Osteoblast (primary cell): ENCODE data around the gene WDR46. TPM values are rescaled to one million over a fixed set of nuclear protein-coding genes. Genes with fewer than 3 reads are reported as not detected.
"Not testable (repeated sequence)": the region's sequence is repeated elsewhere in the genome, so short reads cannot be mapped to it uniquely, and the experiment has no call there.

Source experiments
- DNase-seq: peaks from one replicate; pipeline ENCODE4 v3.0.0; 2011; ENCODE audit warnings: low spot score, mixed read lengths; ENCODE audit not compliant: insufficient read length; ENCODE audit errors: missing footprints
- H2AFZ ChIP-seq: 2 replicates; pipeline ENCODE4 v1.6.0; 2011; ENCODE audit warnings: mild to moderate bottlenecking, low read length
- H3K27ac ChIP-seq: 2 replicates; pipeline ENCODE4 v1.5.1; 2011; ENCODE audit warnings: mild to moderate bottlenecking, low read depth, low read length, moderate library complexity
- H3K27me3 ChIP-seq: 2 replicates; pipeline ENCODE4 v1.6.0; 2012; ENCODE audit warnings: mild to moderate bottlenecking, control low read depth, inconsistent platforms, low read length, moderate library complexity; ENCODE audit not compliant: insufficient read depth
- H3K36me3 ChIP-seq: 2 replicates; pipeline ENCODE4 v1.5.1; 2011; ENCODE audit warnings: mild to moderate bottlenecking, low read length, control low read depth, moderate library complexity; ENCODE audit not compliant: insufficient read depth
- H3K4me1 ChIP-seq: 2 replicates; pipeline ENCODE4 v1.5.1; 2011; ENCODE audit warnings: mild to moderate bottlenecking, low read length, control low read depth, moderate library complexity; ENCODE audit not compliant: insufficient read depth
- H3K4me2 ChIP-seq: 2 replicates; pipeline ENCODE4 v1.6.0; 2011; ENCODE audit warnings: mild to moderate bottlenecking, low read length; ENCODE audit not compliant: insufficient read depth
- H3K4me3 ChIP-seq: fragments of 200-600 bp; sonication (generic); 3 replicates; pipeline ENCODE4 v1.5.1; 2012; ENCODE audit warnings: mild to moderate bottlenecking, low read length, inconsistent platforms; ENCODE audit not compliant: insufficient read depth
- H3K79me2 ChIP-seq: 2 replicates; pipeline ENCODE4 v1.6.0; 2012; ENCODE audit warnings: mild to moderate bottlenecking, low read length, control low read depth, inconsistent platforms; ENCODE audit not compliant: insufficient read depth
- H3K9me3 ChIP-seq: 2 replicates; pipeline ENCODE4 v1.5.1; 2011; ENCODE audit warnings: low read depth, low read length, control low read depth
- H4K20me1 ChIP-seq: 2 replicates; pipeline ENCODE4 v1.6.0; 2012; ENCODE audit warnings: mild to moderate bottlenecking, low read length, control low read depth; ENCODE audit not compliant: insufficient read depth
- total RNA-seq: library from RNA; depleted of rRNA; stranded (reverse); fragments of >200 nt; gene quantifications from 2 replicates; pipeline ENCODE4 v1.2.3, GENCODE V29; 2012
- TF ChIP-seq, protein P1 (sequence below): IDR thresholded peaks from 2 replicates; pipeline ENCODE4 v1.5.1; 2011; ENCODE audit warnings: mild to moderate bottlenecking, low read depth, low read length, moderate library complexity; ENCODE audit errors: extremely low read depth

Gene WDR46
- total RNA-seq, 1 donor, result 86.9 TPM

DNA sequence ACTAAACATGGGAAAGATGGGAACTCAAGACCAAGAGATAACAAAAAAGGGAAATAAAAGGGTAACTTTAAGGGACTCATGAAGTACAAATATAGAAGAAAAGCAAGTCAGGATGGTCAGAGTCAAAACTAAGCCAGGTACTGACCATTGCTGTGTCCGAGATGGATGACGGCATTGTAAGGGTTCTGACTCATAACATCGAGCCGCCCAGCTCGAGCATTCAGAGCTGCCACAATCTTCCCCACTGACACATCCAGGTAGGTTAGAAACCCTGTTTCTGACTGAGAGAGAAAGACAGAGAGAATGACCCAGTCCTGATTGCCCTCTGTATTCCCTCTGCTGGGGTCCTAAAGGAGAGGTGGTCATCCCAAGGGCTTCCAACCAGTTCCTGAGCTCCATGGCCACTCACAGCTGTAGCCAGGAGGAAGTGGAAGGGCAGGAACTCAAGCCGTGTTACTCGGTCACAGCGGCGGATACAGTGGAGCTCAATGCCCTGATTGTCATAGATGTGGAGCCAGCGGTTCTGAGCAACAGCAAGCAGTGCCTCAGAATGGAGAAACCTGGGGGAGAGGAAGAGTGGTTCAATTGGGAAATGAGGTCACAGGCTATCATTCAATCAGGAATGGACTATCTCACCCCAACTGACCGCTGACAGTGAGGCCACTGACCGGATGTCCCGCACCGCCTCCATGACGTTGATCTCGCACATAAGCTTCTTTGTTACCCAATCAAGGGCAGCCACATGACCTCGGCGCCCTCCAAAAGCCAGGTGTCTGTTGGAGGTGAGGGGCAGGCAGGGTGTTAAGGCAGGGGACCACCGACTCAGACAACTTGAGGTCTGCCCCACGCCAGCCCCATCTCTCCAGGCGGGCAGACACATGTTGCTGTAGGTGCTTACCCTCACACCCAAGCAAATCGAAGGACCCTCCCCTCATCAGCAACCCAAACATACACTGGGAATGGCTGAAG, 1.8 kb downstream of the WDR46 start:
- H3K4me2 ChIP-seq, result peak overlapping the region; percentile 91
- peaks cover 18% of the 10 kb centered on the region for H3K4me1 ChIP-seq
- peak; percentile 49 for DNase-seq
- H4K20me1 ChIP-seq, result peaks cover 5% of the 10 kb centered on the region
- H3K27me3 ChIP-seq, result no peaks in the 10 kb centered on the region
- no peak overlapping the region for H2AFZ ChIP-seq
- peaks cover 55% of the 10 kb centered on the region for H3K36me3 ChIP-seq
- H3K4me3 ChIP-seq, result no peak overlapping the region
- no peaks in the 10 kb centered on the region for H3K9me3 ChIP-seq
- H3K27ac ChIP-seq, result no peak overlapping the region
- peaks cover 49% of the 10 kb centered on the region for H3K79me2 ChIP-seq
- TF ChIP-seq, protein P1, sequence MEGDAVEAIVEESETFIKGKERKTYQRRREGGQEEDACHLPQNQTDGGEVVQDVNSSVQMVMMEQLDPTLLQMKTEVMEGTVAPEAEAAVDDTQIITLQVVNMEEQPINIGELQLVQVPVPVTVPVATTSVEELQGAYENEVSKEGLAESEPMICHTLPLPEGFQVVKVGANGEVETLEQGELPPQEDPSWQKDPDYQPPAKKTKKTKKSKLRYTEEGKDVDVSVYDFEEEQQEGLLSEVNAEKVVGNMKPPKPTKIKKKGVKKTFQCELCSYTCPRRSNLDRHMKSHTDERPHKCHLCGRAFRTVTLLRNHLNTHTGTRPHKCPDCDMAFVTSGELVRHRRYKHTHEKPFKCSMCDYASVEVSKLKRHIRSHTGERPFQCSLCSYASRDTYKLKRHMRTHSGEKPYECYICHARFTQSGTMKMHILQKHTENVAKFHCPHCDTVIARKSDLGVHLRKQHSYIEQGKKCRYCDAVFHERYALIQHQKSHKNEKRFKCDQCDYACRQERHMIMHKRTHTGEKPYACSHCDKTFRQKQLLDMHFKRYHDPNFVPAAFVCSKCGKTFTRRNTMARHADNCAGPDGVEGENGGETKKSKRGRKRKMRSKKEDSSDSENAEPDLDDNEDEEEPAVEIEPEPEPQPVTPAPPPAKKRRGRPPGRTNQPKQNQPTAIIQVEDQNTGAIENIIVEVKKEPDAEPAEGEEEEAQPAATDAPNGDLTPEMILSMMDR, result no peak

DNA sequence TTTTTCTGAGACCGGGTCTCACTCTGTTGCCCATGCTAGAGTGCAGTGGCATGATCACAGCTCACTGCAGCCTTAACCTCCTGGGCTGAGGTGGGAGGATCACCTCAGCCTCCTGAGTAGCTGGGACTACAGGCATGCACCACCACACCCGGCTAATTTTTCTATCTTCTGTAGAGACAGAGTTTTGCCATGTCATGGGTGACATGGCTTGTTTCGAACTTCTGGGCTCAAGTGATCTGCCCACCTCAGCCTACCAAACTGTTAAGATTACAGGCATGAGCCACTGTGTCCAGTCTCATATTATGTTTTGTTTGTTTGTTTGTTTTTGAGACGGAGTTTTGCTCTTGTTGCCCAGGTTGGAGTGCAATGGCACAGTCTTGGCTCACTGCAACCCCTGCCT, 3.8 kb downstream of the WDR46 start:
- H3K27ac ChIP-seq, H3K9me3 ChIP-seq, H3K4me2 ChIP-seq, H3K27me3 ChIP-seq, H3K4me3 ChIP-seq, H4K20me1 ChIP-seq, H2AFZ ChIP-seq, DNase-seq: not testable (repeated sequence)
- Histone ChIP-seq H3K4me1 (peaks cover 11% of the 10 kb centered on the region), H3K36me3 (peaks cover 57% of the 10 kb centered on the region), H3K79me2 (peaks cover 34% of the 10 kb centered on the region)

DNA sequence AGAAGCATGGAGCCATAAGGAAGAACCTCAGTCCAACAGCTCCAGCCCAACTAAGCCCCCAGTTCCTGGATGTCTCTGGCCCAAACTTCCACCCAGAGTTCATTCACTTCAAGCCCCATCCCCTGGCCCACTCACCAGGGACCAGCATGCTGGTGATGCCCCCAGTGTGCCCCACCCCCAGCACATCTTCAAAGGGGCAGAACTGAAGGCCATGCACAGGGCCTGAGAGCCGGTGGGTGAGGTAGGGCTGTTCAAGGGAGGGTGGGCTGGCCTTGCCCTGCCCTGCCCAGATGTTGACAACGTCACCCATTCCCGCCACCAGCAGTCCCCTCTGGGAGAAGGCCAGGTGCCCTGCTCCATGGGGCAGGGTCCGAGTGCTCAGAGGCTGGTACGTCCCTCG, 8.5 kb downstream of the WDR46 start:
- no peak overlapping the region for H3K4me3 ChIP-seq
- H4K20me1 ChIP-seq, result peaks cover 23% of the 10 kb centered on the region
- TF ChIP-seq, protein P1, result no peak
- H3K4me1 ChIP-seq, result peaks cover 13% of the 10 kb centered on the region
- H3K4me2 ChIP-seq, result no peak overlapping the region
- no peak overlapping the region for H2AFZ ChIP-seq
- H3K27me3 ChIP-seq, result no peaks in the 10 kb centered on the region
- H3K9me3 ChIP-seq, result no peaks in the 10 kb centered on the region
- no peak overlapping the region for H3K27ac ChIP-seq
- DNase-seq, result peak; percentile 32
- peaks cover 4% of the 10 kb centered on the region for H3K79me2 ChIP-seq
- peaks cover 67% of the 10 kb centered on the region for H3K36me3 ChIP-seq

DNA sequence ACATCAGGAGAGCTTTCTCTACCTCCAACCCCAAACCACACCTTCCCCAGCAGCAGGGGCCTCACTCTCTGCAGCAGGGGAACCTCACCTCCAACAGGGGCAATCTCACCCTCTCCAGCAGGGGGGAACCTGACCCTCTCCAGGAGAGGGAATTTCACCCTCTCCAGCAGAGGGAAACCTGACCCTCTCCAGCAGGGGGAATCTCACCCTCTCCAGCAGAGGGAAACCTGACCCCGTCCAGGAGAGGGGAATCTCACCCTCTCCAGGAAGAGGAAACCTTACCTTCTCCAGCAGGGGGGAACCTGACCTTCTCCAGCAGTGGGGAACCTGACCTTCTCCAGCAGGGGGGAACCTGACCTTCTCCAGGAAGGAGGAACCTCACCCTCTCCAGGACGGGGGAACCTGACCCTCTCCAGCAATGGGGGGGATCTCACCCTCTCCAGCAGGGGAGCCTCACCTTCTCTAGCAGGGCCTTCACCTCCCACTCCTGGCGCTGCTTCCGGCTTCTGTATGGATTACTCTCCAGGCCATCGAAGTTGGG, 9.0 kb downstream of the WDR46 start:
- Histone ChIP-seq H3K4me1 (peaks cover 18% of the 10 kb centered on the region), H3K79me2 (peaks cover 9% of the 10 kb centered on the region), H3K27ac (no peak overlapping the region), H3K9me3 (no peaks in the 10 kb centered on the region), H3K27me3 (no peaks in the 10 kb centered on the region), H4K20me1 (peaks cover 28% of the 10 kb centered on the region), H3K4me3 (no peak overlapping the region), H3K36me3 (peaks cover 72% of the 10 kb centered on the region), H2AFZ (no peak overlapping the region), H3K4me2 (no peak overlapping the region)
- DNase-seq, result peak; percentile 91
- TF ChIP-seq, protein P1, result peak; percentile 78
